Measurements from ENCODE around the gene ELAVL3.
"Not testable (repeated sequence)": the region's sequence is repeated elsewhere in the genome, so short reads cannot be mapped to it uniquely, and the experiment has no call there.

ELAVL3 gene

GRCh38 chr19:11479090-11479897 lies 1.6 kb downstream of the ELAVL3 start:
- no peak for TF ChIP-seq CTCF (IDR thresholded peaks at IDR 0.05; ENCODE audit: low read depth, low read length)
- no peak for DNase-seq (ENCODE audit: extremely low read depth, low read depth)

- DNase-seq (ENCODE audit: extremely low read depth, low read depth): no peak
- TF ChIP-seq CTCF (IDR thresholded peaks at IDR 0.05; ENCODE audit: low read depth, low read length): no peak
Observed at GRCh38 chr19:11478167-11479089, 2.4 kb downstream of the ELAVL3 start.

GRCh38 chr19:11475861-11476260 lies 5.0 kb downstream of the ELAVL3 start:
- no peak for TF ChIP-seq CTCF (IDR thresholded peaks at IDR 0.05; ENCODE audit: low read depth, low read length)
- no peak for DNase-seq (ENCODE audit: extremely low read depth, low read depth)

DNA sequence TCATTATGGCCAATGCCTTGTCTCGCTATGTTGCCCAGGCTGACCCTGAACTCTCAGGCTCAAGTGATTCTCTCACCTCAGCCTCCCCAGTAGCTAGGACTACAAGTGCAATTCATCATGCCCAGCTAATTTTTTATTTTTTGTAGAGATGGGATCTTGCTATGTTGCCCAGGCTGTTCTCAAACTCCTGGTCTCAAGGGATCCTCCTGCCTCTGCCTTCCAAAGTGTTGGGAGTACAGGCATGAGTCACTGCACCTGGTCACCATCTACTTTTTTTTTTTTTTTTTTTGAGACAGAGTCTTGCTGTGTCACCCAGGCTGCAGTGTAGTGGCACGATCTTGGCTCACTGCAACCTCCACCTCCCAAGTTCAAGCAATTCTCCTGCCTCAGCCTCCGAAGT lies 5.5 kb downstream of the ELAVL3 start:
- not testable (repeated sequence) for DNase-seq (ENCODE audit: extremely low read depth, low read depth)

DNA sequence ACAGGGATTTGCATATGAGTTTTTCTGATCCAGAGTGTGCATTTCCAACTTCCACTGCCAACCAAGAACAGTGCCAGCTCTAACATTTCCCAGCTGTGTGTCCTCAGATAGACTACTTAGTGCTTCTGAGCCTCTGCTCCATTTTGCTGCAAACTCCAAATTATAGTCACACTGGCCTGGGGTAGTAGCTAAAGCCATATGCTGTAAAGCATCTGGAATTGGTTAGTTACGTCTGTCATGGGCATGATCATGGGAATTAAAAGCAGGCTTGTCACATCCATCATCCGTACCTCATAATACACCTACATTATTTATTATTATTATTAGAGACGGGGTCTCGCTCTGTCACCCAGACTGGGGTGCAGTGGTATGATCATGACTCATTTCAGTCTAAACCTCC lies 7.1 kb downstream of the ELAVL3 start:
- no peak for DNase-seq (ENCODE audit: extremely low read depth, low read depth)
- TF ChIP-seq CTCF (IDR thresholded peaks at IDR 0.05; ENCODE audit: low read depth, low read length): no peak

GRCh38 chr19:11468266-11468845 lies 12.5 kb downstream of the ELAVL3 start:
- DNase-seq (ENCODE audit: extremely low read depth, low read depth): not testable (repeated sequence)

DNA sequence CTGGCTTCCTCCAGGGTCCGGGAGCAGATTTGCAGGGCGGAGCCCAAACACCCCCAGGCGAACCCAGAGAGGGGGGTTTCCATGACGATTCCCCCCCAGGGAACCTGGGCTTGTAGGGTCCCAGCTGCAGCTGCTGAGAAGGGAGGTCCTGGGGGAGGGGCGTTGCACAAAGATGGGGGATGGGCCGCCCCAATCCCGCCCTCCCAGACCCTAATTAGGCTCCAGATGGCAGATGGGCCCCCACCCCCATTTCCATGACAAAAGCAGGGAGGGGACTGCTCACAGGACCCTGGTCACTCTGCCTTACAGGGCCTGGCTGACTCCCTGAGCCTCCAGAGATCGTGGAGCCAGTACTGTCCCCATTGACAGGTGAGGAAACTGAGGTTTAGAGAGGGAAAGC lies 15.2 kb downstream of the ELAVL3 start:
- no peak for TF ChIP-seq CTCF (IDR thresholded peaks at IDR 0.05; ENCODE audit: low read depth, low read length)
- no peak for DNase-seq (ENCODE audit: extremely low read depth, low read depth)

Data from AG09319 (cell line).